Naive B cell (primary cell): ENCODE measurements around the gene PIPOX. TPM values are rescaled to one million over a fixed set of nuclear protein-coding genes. Genes with fewer than 3 reads are reported as not detected.

ENCODE experiments used
- ATAC-seq, 2 donors: fragments of 150-1000 bp; cut with Tn5 transposase; 2 replicates each; pipeline ENCODE4 v1.10.0; 2021; ENCODE audit warnings: low read depth in 2 of 2, mild to moderate bottlenecking in 2 of 2, moderate library complexity in 2 of 2
- DNase-seq: peaks from one replicate; pipeline ENCODE4 v3.0.0; 2022
- H3K27ac Mint-ChIP-seq, 6 donors: one replicate each; pipeline ENCODE4 v1.8.0; 2020 to 2022; ENCODE audit warnings: mild to moderate bottlenecking in 6 of 6, mixed read lengths in 6 of 6, moderate library complexity in 5 of 6, inconsistent platforms in 2 of 6
- H3K27me3 Mint-ChIP-seq, 3 donors: one replicate each; pipeline ENCODE4 v1.8.0; 2021 to 2022; ENCODE audit warnings: mixed read lengths in 3 of 3, mild to moderate bottlenecking in 1 of 3
- H3K36me3 Mint-ChIP-seq, 2 donors: one replicate each; pipeline ENCODE4 v1.8.0; 2020 to 2022; ENCODE audit warnings: mixed read lengths in 2 of 2, inconsistent platforms in 1 of 2, mild to moderate bottlenecking in 1 of 2
- H3K4me1 Mint-ChIP-seq, 3 donors: one replicate each; pipeline ENCODE4 v1.8.0; 2020 to 2022; ENCODE audit warnings: mixed read lengths in 3 of 3, inconsistent platforms in 1 of 3, mild to moderate bottlenecking in 1 of 3, moderate library complexity in 1 of 3
- H3K4me3 Mint-ChIP-seq, 8 donors: one replicate each; pipeline ENCODE4 v1.8.0; 2020 to 2022; ENCODE audit warnings: mild to moderate bottlenecking in 8 of 8, mixed read lengths in 8 of 8, moderate library complexity in 8 of 8, inconsistent platforms in 2 of 8
- H3K9me3 Mint-ChIP-seq, 7 donors: one replicate each; pipeline ENCODE4 v1.8.0; 2020 to 2022; ENCODE audit warnings: mixed read lengths in 7 of 7, mild to moderate bottlenecking in 5 of 7, inconsistent platforms in 2 of 7, moderate library complexity in 1 of 7
- polyA plus RNA-seq, 6 donors: library from polyadenylated mRNA; unstranded; fragments of 300-500 nt; fragmentation: Illumina TruSeq; gene quantifications; one replicate each; pipeline ENCODE4 v1.2.3, GENCODE V29; 2021; ENCODE audit warnings: low read depth in 6 of 6

The PIPOX gene
- polyA plus RNA-seq, 6 donors from 2014 or later = 0.23 to 2.8 (median 0.98) TPM

DNA sequence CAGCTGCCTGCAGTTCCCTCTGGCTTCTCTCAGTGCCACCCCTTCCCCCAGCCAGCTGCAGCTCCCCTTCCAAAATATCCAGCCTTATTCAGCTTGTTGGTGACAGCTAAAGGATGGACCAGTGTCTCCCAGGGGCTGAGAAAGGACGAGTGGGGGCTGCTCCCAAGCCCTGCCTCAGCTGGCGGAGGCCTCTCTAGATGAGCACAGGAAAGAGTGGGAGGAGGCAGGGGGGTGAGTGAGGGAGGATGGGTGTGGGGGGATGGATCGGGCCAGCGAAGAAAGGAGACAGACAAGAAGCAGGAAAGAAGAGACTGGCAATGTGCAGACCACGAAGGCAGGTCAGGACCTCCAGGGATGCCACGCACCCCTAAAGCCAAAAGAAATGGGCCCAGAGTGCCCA is 17.5 kb downstream of the PIPOX start:
- Mint-ChIP-seq H3K9me3 (no peaks in the 10 kb centered on the region), H3K4me1 (no peaks in the 10 kb centered on the region), H3K27ac (peak overlapping the region in 1 of 6 donors; percentile 67), H3K4me3 (no peak overlapping the region), H3K27me3 (no peaks in the 10 kb centered on the region), H3K36me3 (no peaks in the 10 kb centered on the region)
- ATAC-seq (no peak), DNase-seq (no peak)

DNA sequence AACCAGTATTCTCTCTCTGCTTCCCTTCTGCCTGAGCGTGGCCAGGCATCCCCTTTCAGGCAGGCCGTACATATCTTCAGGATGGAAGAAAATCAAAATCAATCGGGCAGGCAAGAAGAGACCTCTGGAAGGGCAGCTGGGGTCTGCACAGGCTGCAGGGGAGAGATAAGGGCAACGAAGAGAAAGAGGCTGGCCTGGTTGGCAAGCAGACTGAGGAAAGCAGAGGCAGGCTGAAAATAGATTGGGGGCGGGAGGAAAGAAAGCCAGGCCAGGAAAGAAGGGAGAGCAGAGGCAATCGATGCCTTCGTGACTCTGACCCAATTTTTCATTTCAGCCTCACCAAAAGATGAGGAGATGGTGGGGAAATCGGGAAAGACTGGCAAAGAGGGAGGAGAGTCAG is 18.1 kb downstream of the PIPOX start:
- no peaks in the 10 kb centered on the region for H3K9me3 Mint-ChIP-seq
- H3K4me1 Mint-ChIP-seq = no peaks in the 10 kb centered on the region
- no peak for ATAC-seq
- no peak for DNase-seq
- no peaks in the 10 kb centered on the region for H3K27me3 Mint-ChIP-seq
- peak overlapping the region in 2 of 6 donors; percentile 12 to 18 for H3K27ac Mint-ChIP-seq
- H3K4me3 Mint-ChIP-seq = no peak overlapping the region
- H3K36me3 Mint-ChIP-seq = no peaks in the 10 kb centered on the region

DNA sequence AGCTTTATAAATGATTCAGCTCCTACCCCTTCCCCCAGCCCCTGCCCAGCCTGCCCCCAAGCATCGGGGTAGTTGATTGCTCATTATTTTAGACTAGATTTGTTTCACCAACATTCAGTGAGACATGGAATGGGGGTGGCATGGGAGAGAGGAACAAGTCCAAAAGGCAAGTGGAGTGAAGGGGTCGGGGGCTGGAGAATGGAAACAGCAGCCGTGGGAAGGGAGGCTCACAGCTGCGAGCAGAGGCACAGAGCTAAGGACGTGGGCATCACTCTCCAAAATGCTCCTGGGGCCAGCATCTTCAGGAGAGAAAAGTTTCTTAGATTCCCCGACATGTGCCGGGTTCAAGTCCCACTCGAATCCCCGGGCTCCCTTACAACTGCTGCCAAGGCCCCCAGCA is 19.3 kb downstream of the PIPOX start:
- H3K27me3 Mint-ChIP-seq = no peaks in the 10 kb centered on the region

DNA sequence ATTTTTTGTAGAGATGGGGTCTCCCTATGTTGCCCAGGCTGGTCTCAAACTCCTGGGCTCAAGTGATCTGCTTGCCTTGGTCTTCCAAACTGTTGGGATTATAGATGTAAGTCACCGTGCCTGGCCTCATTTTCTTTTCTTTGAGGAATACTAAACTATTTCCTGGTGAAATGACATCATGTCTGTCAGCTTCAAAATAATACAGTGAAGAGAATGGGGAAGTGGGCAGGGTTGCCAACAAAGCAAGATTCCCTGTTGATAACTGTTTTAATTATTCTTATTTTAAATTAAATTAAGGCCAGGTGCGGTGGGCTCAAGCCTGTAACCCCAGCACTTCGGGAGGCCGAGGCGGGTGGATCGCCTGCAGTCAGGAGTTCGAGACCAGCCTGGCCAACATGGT is 21.1 kb downstream of the PIPOX start:
- no peak overlapping the region for H3K4me3 Mint-ChIP-seq
- no peak for DNase-seq
- peak overlapping the region in 1 of 6 donors; percentile 67 for H3K27ac Mint-ChIP-seq
- ATAC-seq = no peak
- no peaks in the 10 kb centered on the region for H3K36me3 Mint-ChIP-seq
- H3K27me3 Mint-ChIP-seq = no peaks in the 10 kb centered on the region
- no peaks in the 10 kb centered on the region for H3K9me3 Mint-ChIP-seq
- H3K4me1 Mint-ChIP-seq = no peaks in the 10 kb centered on the region

More for the DNA sequence above, 19.3 kb downstream of the PIPOX start:
- H3K4me1 Mint-ChIP-seq = no peaks in the 10 kb centered on the region
- ATAC-seq = no peak
- no peak overlapping the region for H3K4me3 Mint-ChIP-seq
- DNase-seq = no peak
- H3K36me3 Mint-ChIP-seq = no peaks in the 10 kb centered on the region
- H3K9me3 Mint-ChIP-seq = no peaks in the 10 kb centered on the region
- H3K27ac Mint-ChIP-seq = no peak overlapping the region

DNA sequence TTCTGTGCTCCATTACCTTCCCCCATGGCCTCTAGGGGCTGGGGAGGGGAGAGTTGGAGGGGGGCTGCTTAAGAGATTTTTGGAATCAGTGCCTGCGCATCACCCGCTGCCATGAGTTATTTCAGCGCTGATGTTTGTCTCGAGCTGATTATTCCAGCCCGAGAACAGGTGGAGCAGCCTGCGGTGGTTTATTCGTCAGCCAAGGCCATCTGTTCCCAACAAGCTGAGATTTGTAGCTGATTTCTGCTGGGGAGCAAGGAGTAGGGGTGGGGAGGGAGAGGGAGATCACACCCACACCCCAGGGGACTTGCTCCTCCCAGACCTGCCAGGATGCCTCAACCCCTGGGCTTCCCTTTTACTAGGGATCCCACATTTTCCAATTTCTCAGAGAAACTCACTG is 23.1 kb downstream of the PIPOX start:
- H3K4me1 Mint-ChIP-seq = peaks cover 0 to 3% (median 0%) of the 10 kb centered on the region in 3 donors
- no peak overlapping the region for H3K4me3 Mint-ChIP-seq
- no peak overlapping the region for H3K27ac Mint-ChIP-seq
- DNase-seq (no peak), ATAC-seq (no peak)
- H3K36me3 Mint-ChIP-seq = no peaks in the 10 kb centered on the region
- no peaks in the 10 kb centered on the region for H3K27me3 Mint-ChIP-seq
- H3K9me3 Mint-ChIP-seq = no peaks in the 10 kb centered on the region

DNA sequence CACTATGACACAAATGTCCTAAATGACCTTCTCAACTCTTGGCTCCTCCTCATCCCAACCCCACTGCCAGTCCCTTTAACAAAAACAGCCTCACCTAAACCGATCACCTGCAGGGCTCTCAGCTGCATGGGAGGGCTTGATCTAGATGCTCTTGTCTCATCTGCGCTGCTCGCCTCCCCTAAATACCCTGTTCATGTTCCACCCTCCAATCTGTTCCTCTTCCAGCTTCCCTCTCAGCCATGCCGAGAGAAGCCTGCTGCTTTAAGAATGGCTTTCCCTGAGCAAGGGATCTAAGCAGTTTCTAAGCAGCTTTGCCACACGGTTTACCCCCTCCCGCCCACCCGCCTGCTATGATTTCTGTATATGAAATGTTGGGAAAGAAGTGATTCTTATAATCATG is 23.7 kb downstream of the PIPOX start:
- Mint-ChIP-seq H3K27ac (no peak overlapping the region), H3K27me3 (no peaks in the 10 kb centered on the region), H3K36me3 (no peaks in the 10 kb centered on the region), H3K4me1 (peaks cover 0 to 3% (median 0%) of the 10 kb centered on the region in 3 donors), H3K9me3 (no peaks in the 10 kb centered on the region), H3K4me3 (no peak overlapping the region)
- DNase-seq (no peak), ATAC-seq (no peak)

DNA sequence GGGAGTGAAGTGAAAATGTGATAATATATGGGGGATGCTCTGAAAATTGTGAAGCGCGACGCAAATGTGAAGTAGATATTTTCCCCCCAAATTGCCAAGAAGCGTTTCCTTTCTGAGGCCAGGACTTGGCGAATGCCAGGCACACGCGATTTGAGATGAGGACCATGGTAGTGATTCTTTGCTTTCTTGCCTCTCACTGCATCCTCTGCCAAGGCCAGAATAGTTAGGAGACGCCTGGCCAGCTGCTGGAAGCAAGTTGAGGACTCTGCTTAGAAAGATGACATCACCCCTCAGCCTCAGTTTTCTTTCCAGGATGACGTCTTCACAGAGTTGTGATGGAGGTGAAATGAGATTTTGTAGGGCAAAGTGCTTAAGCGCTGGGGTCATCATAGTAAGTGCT is 25.9 kb downstream of the PIPOX start:
- no peak for DNase-seq
- no peaks in the 10 kb centered on the region for H3K9me3 Mint-ChIP-seq
- peak overlapping the region in 1 of 6 donors; percentile 79 for H3K27ac Mint-ChIP-seq
- ATAC-seq = no peak
- peaks cover 0 to 3% (median 0%) of the 10 kb centered on the region in 3 donors for H3K4me1 Mint-ChIP-seq
- no peaks in the 10 kb centered on the region for H3K36me3 Mint-ChIP-seq
- H3K27me3 Mint-ChIP-seq = no peaks in the 10 kb centered on the region
- H3K4me3 Mint-ChIP-seq = no peak overlapping the region

DNA sequence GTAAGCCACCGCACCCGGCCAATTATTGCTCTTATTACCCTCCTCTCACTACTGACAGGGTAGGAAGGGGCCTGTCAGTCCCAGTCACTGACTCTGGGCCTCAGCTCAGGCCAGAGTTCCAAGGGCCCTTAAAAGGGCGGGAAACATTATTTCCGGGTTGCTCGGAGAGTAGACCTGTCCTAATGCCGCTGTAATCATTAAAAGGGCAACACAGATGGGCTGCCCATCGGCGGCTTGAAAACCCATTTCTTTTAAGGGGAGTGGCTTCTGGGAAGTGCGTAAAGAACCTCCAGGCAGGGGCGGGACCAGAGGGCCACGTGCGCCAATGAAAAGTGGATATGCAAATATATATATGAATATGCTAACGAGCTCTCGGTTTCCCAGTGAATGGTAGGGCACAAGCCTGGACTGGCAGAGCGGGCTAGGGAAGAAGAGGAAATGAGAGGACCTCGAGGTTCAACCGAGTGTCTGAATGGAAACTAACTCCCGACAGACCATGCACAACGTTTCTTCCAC is 26.6 kb downstream of the PIPOX start:
- no peak for DNase-seq
- peaks cover 0 to 3% (median 0%) of the 10 kb centered on the region in 3 donors for H3K4me1 Mint-ChIP-seq

DNA sequence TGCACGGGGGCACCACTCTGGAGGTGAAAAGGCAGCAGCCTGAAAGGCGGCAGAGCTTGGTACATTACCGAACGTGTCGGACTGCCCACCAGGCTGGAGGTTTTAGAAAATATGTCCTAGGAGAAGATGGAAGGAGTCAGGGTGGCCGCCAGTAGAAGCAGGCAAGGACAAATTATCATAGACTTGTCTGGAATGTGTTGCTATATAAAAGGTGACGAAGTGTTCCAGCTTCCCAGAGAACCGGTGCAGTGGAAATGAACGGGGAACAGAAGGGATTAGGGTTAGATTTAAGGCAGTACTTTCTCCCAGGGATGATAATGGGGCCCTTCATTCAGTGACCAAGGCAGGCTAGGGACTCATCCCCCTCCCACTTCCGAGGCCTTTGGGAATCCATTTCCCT is 27.4 kb downstream of the PIPOX start:
- H3K4me3 Mint-ChIP-seq = no peak overlapping the region
- H3K36me3 Mint-ChIP-seq = no peaks in the 10 kb centered on the region
- ATAC-seq = no peak
- peaks cover 0 to 3% (median 0%) of the 10 kb centered on the region in 3 donors for H3K4me1 Mint-ChIP-seq
- H3K9me3 Mint-ChIP-seq = no peaks in the 10 kb centered on the region
- no peaks in the 10 kb centered on the region for H3K27me3 Mint-ChIP-seq
- DNase-seq = no peak
- H3K27ac Mint-ChIP-seq = no peak overlapping the region

More for the DNA sequence above, 26.6 kb downstream of the PIPOX start:
- peak overlapping the region in 1 of 6 donors; percentile 76 for H3K27ac Mint-ChIP-seq
- H3K9me3 Mint-ChIP-seq = no peaks in the 10 kb centered on the region
- H3K36me3 Mint-ChIP-seq = no peaks in the 10 kb centered on the region
- no peak overlapping the region for H3K4me3 Mint-ChIP-seq
- ATAC-seq = no peak
- H3K27me3 Mint-ChIP-seq = no peaks in the 10 kb centered on the region

DNA sequence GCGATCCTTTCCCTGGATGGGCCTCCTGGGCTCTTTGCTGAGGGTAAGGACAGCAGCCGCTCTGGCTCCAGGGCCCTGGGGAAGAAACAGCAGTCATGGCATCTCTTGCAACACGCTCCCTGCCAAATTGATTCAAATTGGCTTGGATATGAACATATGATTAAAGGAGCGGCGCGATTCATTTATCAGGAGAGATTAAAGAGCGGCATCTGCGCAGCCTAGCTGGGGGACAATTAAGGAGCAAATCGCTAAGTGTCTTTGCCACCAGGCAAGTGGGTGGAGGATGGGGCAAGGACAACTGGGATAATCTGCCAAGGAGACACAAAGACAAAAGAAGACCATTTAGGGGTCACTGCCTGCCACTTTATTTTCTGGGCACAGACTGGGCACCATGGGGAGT is 27.8 kb downstream of the PIPOX start:
- no peak for ATAC-seq
- no peak for DNase-seq
- H3K4me1 Mint-ChIP-seq = peaks cover 0 to 7% (median 0%) of the 10 kb centered on the region in 3 donors
- no peaks in the 10 kb centered on the region for H3K9me3 Mint-ChIP-seq
- H3K4me3 Mint-ChIP-seq = no peak overlapping the region
- H3K27ac Mint-ChIP-seq = no peak overlapping the region
- no peaks in the 10 kb centered on the region for H3K27me3 Mint-ChIP-seq
- H3K36me3 Mint-ChIP-seq = no peaks in the 10 kb centered on the region

DNA sequence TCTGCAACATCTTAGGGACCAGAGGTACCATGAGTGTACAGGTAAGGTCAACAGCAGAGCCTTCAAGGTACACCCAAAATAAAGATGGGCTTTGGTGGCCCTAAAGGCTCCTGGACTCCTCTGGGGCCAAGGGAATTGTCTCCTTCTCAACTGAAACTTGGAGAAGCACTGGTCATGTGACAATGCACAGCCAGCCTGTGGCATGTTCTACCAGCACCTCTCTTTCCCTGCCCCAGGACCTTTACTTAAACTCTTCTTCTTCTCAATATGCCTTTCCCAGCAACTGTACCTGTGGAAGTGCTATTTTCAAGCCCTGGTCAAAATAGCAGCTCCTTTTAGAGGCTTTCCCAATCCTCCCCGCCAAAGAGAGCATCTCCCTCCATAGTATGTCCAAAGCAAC is 28.4 kb downstream of the PIPOX start:
- H3K4me1 Mint-ChIP-seq = peaks cover 0 to 7% (median 0%) of the 10 kb centered on the region in 3 donors
- no peaks in the 10 kb centered on the region for H3K9me3 Mint-ChIP-seq
- H3K27ac Mint-ChIP-seq = no peak overlapping the region
- peaks cover 0 to 2% of the 10 kb centered on the region in 2 donors for H3K36me3 Mint-ChIP-seq
- no peaks in the 10 kb centered on the region for H3K27me3 Mint-ChIP-seq
- DNase-seq (no peak), ATAC-seq (no peak)
- no peak overlapping the region for H3K4me3 Mint-ChIP-seq

DNA sequence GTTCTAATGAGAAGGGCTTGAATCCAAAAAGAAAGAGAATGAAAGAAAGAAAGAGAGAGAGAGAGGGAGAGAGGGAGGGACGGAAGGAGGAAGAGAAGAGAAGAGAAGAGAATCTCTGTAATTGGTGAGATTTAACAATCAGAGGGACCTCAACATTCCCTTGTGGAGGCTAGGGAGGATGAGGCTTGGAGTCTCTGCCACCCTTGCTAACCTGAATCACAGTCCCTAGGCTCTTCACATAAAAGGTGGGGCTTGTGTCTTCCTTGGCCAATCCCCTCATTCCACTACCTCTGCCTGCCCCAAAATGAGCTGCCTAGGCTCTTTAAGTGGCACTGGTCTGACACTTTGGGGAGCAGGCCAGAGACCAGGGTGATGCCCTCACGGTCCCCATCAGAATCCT is 30.1 kb downstream of the PIPOX start:
- DNase-seq (no peak), ATAC-seq (no peak)
- peaks cover 0 to 7% (median 0%) of the 10 kb centered on the region in 3 donors for H3K4me1 Mint-ChIP-seq
- H3K36me3 Mint-ChIP-seq = peaks cover 0 to 4% of the 10 kb centered on the region in 2 donors
- H3K4me3 Mint-ChIP-seq = no peak overlapping the region
- H3K27me3 Mint-ChIP-seq = no peaks in the 10 kb centered on the region
- peak overlapping the region in 3 of 6 donors; percentile 27 to 63 (median 36) for H3K27ac Mint-ChIP-seq
- no peaks in the 10 kb centered on the region for H3K9me3 Mint-ChIP-seq

DNA sequence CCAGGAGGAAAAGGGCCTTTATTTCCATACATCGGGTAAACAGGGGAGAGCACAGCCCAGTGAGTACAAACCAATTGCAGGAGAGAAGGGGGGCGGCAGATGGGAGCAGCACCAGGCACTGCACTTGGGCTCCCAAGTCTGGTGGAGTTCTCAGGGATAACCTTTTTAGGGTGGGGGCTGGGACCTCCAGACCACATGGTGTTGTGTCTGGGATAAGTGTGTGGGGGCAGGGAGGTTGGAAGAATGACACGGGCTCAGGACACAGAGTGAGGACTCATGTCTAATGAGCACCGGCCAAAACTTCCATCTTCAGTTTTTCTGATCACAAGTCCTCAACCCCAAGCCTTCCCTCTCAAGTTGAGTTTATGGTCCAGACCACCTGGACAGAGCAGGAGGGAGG is 30.6 kb downstream of the PIPOX start:
- H3K4me1 Mint-ChIP-seq = peaks cover 0 to 7% (median 0%) of the 10 kb centered on the region in 3 donors
- no peaks in the 10 kb centered on the region for H3K27me3 Mint-ChIP-seq
- peaks cover 0 to 4% of the 10 kb centered on the region in 2 donors for H3K36me3 Mint-ChIP-seq
- no peak for ATAC-seq
- DNase-seq = no peak
- peak overlapping the region in 2 of 6 donors; percentile 16 to 27 for H3K27ac Mint-ChIP-seq
- no peak overlapping the region for H3K4me3 Mint-ChIP-seq
- H3K9me3 Mint-ChIP-seq = no peaks in the 10 kb centered on the region

DNA sequence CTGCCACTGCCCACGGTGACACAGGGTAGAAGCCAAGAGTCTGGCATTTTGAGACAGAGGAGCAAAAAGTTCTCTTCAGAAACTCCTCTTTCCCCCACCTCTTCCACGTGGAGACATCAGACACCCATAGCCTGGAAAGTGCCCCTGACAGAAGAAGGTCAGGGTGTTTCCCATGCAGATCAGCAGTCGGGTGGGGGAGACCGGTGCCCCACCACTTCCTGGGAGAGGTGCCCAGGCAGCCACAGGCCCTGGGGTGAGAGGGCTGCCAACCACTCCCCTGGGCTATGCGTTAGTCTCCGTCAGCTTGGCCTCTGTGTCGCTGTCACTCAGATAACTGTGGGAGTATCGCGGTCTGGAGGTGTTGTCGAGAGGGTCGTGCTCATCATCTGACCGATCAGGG is 31.5 kb downstream of the PIPOX start:
- Mint-ChIP-seq H3K27ac (peak overlapping the region in 1 of 6 donors; percentile 30), H3K27me3 (no peaks in the 10 kb centered on the region), H3K4me1 (peaks cover 0 to 7% (median 0%) of the 10 kb centered on the region in 3 donors), H3K36me3 (peaks cover 0 to 4% of the 10 kb centered on the region in 2 donors), H3K9me3 (no peaks in the 10 kb centered on the region), H3K4me3 (no peak overlapping the region)
- ATAC-seq (no peak), DNase-seq (no peak)

DNA sequence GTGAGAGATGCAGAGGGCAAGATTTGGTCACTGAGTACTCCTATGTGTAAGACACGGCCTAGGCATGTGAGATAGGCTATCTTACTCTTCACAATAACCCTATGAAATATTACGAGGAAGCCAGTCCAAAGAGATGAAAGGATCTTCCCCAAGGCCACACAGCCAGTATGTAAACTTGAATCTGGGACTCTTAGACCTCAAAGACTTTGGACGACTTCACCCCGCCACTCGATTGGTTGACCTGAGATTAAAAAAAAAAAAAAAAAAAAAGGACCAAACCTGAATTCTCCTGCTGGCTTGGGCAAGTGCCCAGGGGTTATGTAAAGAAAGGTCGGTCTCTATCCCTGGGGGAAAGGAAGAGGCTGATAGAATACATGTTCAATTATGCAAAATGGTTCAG is 33.1 kb downstream of the PIPOX start:
- Mint-ChIP-seq H3K4me1 (peaks cover 0 to 4% (median 2%) of the 10 kb centered on the region in 3 donors), H3K27me3 (no peaks in the 10 kb centered on the region), H3K36me3 (peaks cover 4 to 13% of the 10 kb centered on the region in 2 donors), H3K4me3 (no peak overlapping the region), H3K27ac (no peak overlapping the region), H3K9me3 (no peaks in the 10 kb centered on the region)
- ATAC-seq (no peak), DNase-seq (no peak)
